ENCODE data around the gene GZMB. TPM values are rescaled to one million over a fixed set of nuclear protein-coding genes. Genes with fewer than 3 reads are reported as not detected.

GZMB gene
- total and polyA plus RNA-seq, 2 donors (not counting 3 experiments of a cell fraction or from before 2014, with no cell fraction given): not detected

- Histone ChIP-seq H3K4me2 (ENCODE audit: insufficient read depth, low read length) (no peak overlapping the region), H3K4me1 (ENCODE audit: control insufficient read depth, extremely low read depth, insufficient read depth, low read length) (no peaks in the 10 kb centered on the region), H3K4me3 (replicated peaks in 1 of 3; ENCODE audit: insufficient read depth in 1 of 3, low read depth in 1 of 3, low read length in 3 of 3) (no peak overlapping the region), H2AFZ (ENCODE audit: low read depth, low read length) (no peak overlapping the region), H3K79me2 (ENCODE audit: control insufficient read depth, insufficient read depth, low read length) (no peaks in the 10 kb centered on the region), H3K9me1 (replicated peaks; ENCODE audit: control insufficient read depth, extremely low read depth, insufficient read depth, low read length) (no peaks in the 10 kb centered on the region), H3K27ac (ENCODE audit: insufficient read depth, low read depth, low read length) (no peak overlapping the region), H4K20me1 (replicated peaks; ENCODE audit: control insufficient read depth, extremely low read depth, insufficient read depth, low read length) (no peaks in the 10 kb centered on the region), H3K36me3 (ENCODE audit: control insufficient read depth in 2 of 2, extremely low read depth in 1 of 2, insufficient read depth in 2 of 2, low read length in 2 of 2) (no peaks in the 10 kb centered on the region), H3K9ac (replicated peaks; ENCODE audit: extremely low read depth, insufficient read depth, low read length) (no peak overlapping the region), H3K9me3 (replicated peaks; ENCODE audit: control insufficient read depth, insufficient read depth, low read length) (no peaks in the 10 kb centered on the region), H3K27me3 (ENCODE audit: control insufficient read depth in 2 of 2, insufficient read depth in 2 of 2, low read length in 2 of 2) (peaks cover 0 to 6% of the 10 kb centered on the region in 2 experiments)
- no TSS peak for BruUV-seq (replicated peaks)
- TF ChIP-seq FOS (IDR thresholded peaks at IDR 0.05; ENCODE audit: borderline replicate concordance, insufficient read depth, low read length): no peak
- no peak for TF ChIP-seq EZH2 (IDR thresholded peaks at IDR 0.05; ENCODE audit: borderline replicate concordance, low read depth, low read length, severe bottlenecking)
- TF ChIP-seq JUN (IDR thresholded peaks at IDR 0.05; ENCODE audit: borderline replicate concordance, insufficient read depth, insufficient read length, low read depth): no peak
- TF ChIP-seq, protein P1, sequence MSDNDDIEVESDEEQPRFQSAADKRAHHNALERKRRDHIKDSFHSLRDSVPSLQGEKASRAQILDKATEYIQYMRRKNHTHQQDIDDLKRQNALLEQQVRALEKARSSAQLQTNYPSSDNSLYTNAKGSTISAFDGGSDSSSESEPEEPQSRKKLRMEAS (IDR thresholded peaks at IDR 0.05; ENCODE audit: insufficient read depth, insufficient read length): no peak
- no peak for TF ChIP-seq GATA2 (IDR thresholded peaks at IDR 0.05; ENCODE audit: insufficient read depth, insufficient read length, low read depth, low read length)
- TF ChIP-seq POLR2A (IDR thresholded peaks at IDR 0.05; ENCODE audit: low read depth, low read length): no peak
- TF ChIP-seq MYC (IDR thresholded peaks at IDR 0.05; ENCODE audit: low read depth, low read length): no peak
- ChIA-PET POLR2A (no interaction called here), CTCF (no interaction called here)
- DNase-seq (ENCODE audit: low read depth, low spot score) (no peak), FAIRE-seq (no peak)
- intact Hi-C loops (cut with micrococcal nuclease) (no loop called here), dilution Hi-C loops (cut with MboI; ENCODE audit: extremely low pct_ligation_motif_present, low sequenced_read_pairs) (no loop called here)
Observed at GRCh38 chr14:24673059-24673458, 39.1 kb upstream of the GZMB start.

- POLR2A ChIA-PET: no interaction called here
- TF ChIP-seq MYC (IDR thresholded peaks at IDR 0.05; ENCODE audit: low read depth, low read length) (no peak), EZH2 (IDR thresholded peaks at IDR 0.05; ENCODE audit: borderline replicate concordance, low read depth, low read length, severe bottlenecking) (no peak), CTCF (IDR thresholded peaks at IDR 0.05; ENCODE audit: extremely low read depth in 1 of 2, insufficient read depth in 1 of 2, low read depth in 1 of 2, low read length in 2 of 2) (no peak), POLR2A (IDR thresholded peaks at IDR 0.05; ENCODE audit: low read depth, low read length) (no peak), GATA2 (IDR thresholded peaks at IDR 0.05; ENCODE audit: insufficient read depth, insufficient read length, low read depth, low read length) (no peak), POLR2AphosphoS5 (IDR thresholded peaks at IDR 0.05; ENCODE audit: insufficient read depth, low read depth, low read length) (no peak), JUN (IDR thresholded peaks at IDR 0.05; ENCODE audit: borderline replicate concordance, insufficient read depth, insufficient read length, low read depth) (no peak), FOS (IDR thresholded peaks at IDR 0.05; ENCODE audit: borderline replicate concordance, insufficient read depth, low read length) (no peak)
- TF ChIP-seq, protein P1 (IDR thresholded peaks at IDR 0.05; ENCODE audit: insufficient read depth, insufficient read length): no peak
- Histone ChIP-seq H2AFZ (ENCODE audit: low read depth, low read length) (no peak overlapping the region), H3K27ac (ENCODE audit: insufficient read depth, low read depth, low read length) (no peak overlapping the region), H3K9me3 (replicated peaks; ENCODE audit: control insufficient read depth, insufficient read depth, low read length) (no peaks in the 10 kb centered on the region), H4K20me1 (replicated peaks; ENCODE audit: control insufficient read depth, extremely low read depth, insufficient read depth, low read length) (no peaks in the 10 kb centered on the region), H3K36me3 (ENCODE audit: control insufficient read depth in 2 of 2, extremely low read depth in 1 of 2, insufficient read depth in 2 of 2, low read length in 2 of 2) (no peaks in the 10 kb centered on the region), H3K79me2 (ENCODE audit: control insufficient read depth, insufficient read depth, low read length) (no peaks in the 10 kb centered on the region), H3K27me3 (ENCODE audit: control insufficient read depth in 2 of 2, insufficient read depth in 2 of 2, low read length in 2 of 2) (no peaks in the 10 kb centered on the region), H3K9ac (replicated peaks; ENCODE audit: extremely low read depth, insufficient read depth, low read length) (no peak overlapping the region), H3K4me3 (replicated peaks in 1 of 3; ENCODE audit: insufficient read depth in 1 of 3, low read depth in 1 of 3, low read length in 3 of 3) (no peak overlapping the region), H3K4me2 (ENCODE audit: insufficient read depth, low read length) (no peak overlapping the region), H3K9me1 (replicated peaks; ENCODE audit: control insufficient read depth, extremely low read depth, insufficient read depth, low read length) (no peaks in the 10 kb centered on the region), H3K4me1 (ENCODE audit: control insufficient read depth, extremely low read depth, insufficient read depth, low read length) (no peaks in the 10 kb centered on the region)
- FAIRE-seq (no peak), DNase-seq (ENCODE audit: low read depth, low spot score) (no peak)
- no TSS peak for BruUV-seq (replicated peaks)
- intact Hi-C loops (cut with micrococcal nuclease) (no loop called here), dilution Hi-C loops (cut with MboI; ENCODE audit: extremely low pct_ligation_motif_present, low sequenced_read_pairs) (no loop called here)
- CTCF ChIA-PET: no interaction called here
Observed at GRCh38 chr14:24670594-24670993, 36.6 kb upstream of the GZMB start.
